ENCODE measurements around the gene SLC22A23.

The SLC22A23 gene

GRCh38 chr6:3304500-3305215 is 152.2 kb downstream of the SLC22A23 start:
- no peaks in the 10 kb centered on the region for H3K36me3 ChIP-seq (ENCODE audit: control insufficient read depth, insufficient read depth, low read length)
- no peak for DNase-seq (ENCODE audit: extremely low read depth, insufficient read length)
- TF ChIP-seq CTCF (IDR thresholded peaks at IDR 0.05; ENCODE audit: insufficient read depth, low read length, poor library complexity, severe bottlenecking): no peak
- H3K27me3 ChIP-seq (replicated peaks; ENCODE audit: control insufficient read depth, insufficient read depth, low read length): no peaks in the 10 kb centered on the region
- no peak overlapping the region for H3K4me3 ChIP-seq (replicated peaks; ENCODE audit: low read depth, low read length)

- no peaks in the 10 kb centered on the region for H3K36me3 ChIP-seq (ENCODE audit: control insufficient read depth, insufficient read depth, low read length)
- no peaks in the 10 kb centered on the region for H3K27me3 ChIP-seq (replicated peaks; ENCODE audit: control insufficient read depth, insufficient read depth, low read length)
- TF ChIP-seq CTCF (IDR thresholded peaks at IDR 0.05; ENCODE audit: insufficient read depth, low read length, poor library complexity, severe bottlenecking): no peak
Measured at GRCh38 chr6:3303795-3304411, 152.9 kb downstream of the SLC22A23 start.

GRCh38 chr6:3301506-3301905 is 155.3 kb downstream of the SLC22A23 start:
- Histone ChIP-seq H3K4me3 (replicated peaks; ENCODE audit: low read depth, low read length) (no peak overlapping the region), H3K27me3 (replicated peaks; ENCODE audit: control insufficient read depth, insufficient read depth, low read length) (no peaks in the 10 kb centered on the region), H3K36me3 (ENCODE audit: control insufficient read depth, insufficient read depth, low read length) (no peaks in the 10 kb centered on the region)
- no peak for TF ChIP-seq CTCF (IDR thresholded peaks at IDR 0.05; ENCODE audit: insufficient read depth, low read length, poor library complexity, severe bottlenecking)
- DNase-seq (ENCODE audit: extremely low read depth, insufficient read length): no peak

More at GRCh38 chr6:3303795-3304411, 152.9 kb downstream of the SLC22A23 start:
- no peak overlapping the region for H3K4me3 ChIP-seq (replicated peaks; ENCODE audit: low read depth, low read length)
- DNase-seq (ENCODE audit: extremely low read depth, insufficient read length): no peak

- TF ChIP-seq CTCF (IDR thresholded peaks at IDR 0.05; ENCODE audit: insufficient read depth, low read length, poor library complexity, severe bottlenecking): no peak
- no peak overlapping the region for H3K4me3 ChIP-seq (replicated peaks; ENCODE audit: low read depth, low read length)
- H3K36me3 ChIP-seq (ENCODE audit: control insufficient read depth, insufficient read depth, low read length): no peaks in the 10 kb centered on the region
- no peaks in the 10 kb centered on the region for H3K27me3 ChIP-seq (replicated peaks; ENCODE audit: control insufficient read depth, insufficient read depth, low read length)
- no peak for DNase-seq (ENCODE audit: extremely low read depth, insufficient read length)
Measured at GRCh38 chr6:3299221-3299620, 157.6 kb downstream of the SLC22A23 start.

- H3K36me3 ChIP-seq (ENCODE audit: control insufficient read depth, insufficient read depth, low read length): no peaks in the 10 kb centered on the region
- TF ChIP-seq CTCF (IDR thresholded peaks at IDR 0.05; ENCODE audit: insufficient read depth, low read length, poor library complexity, severe bottlenecking): no peak
- no peak for DNase-seq (ENCODE audit: extremely low read depth, insufficient read length)
- H3K27me3 ChIP-seq (replicated peaks; ENCODE audit: control insufficient read depth, insufficient read depth, low read length): no peaks in the 10 kb centered on the region
- H3K4me3 ChIP-seq (replicated peaks; ENCODE audit: low read depth, low read length): no peak overlapping the region
Measured at GRCh38 chr6:3297909-3298308, 158.9 kb downstream of the SLC22A23 start.
